ELR (cell line): Measurements from ENCODE around the gene PPFIA2.

Experiments
- DNase-seq: peaks from one replicate; pipeline ENCODE4 v3.0.0-alpha.2; 2015; ENCODE audit warnings: low read depth

PPFIA2 gene

GRCh38 chr12:81441629-81442028 lies 317.5 kb downstream of the PPFIA2 start:
- no peak for DNase-seq

GRCh38 chr12:81440001-81440400 lies 319.1 kb downstream of the PPFIA2 start:
- DNase-seq, result no peak

- DNase-seq, result no peak
These were observed 319.8 kb downstream of the PPFIA2 start for GRCh38 chr12:81439344-81439743.

GRCh38 chr12:81417056-81417455 lies 342.1 kb downstream of the PPFIA2 start:
- DNase-seq, result no peak

- DNase-seq, result no peak
These were observed 342.6 kb downstream of the PPFIA2 start for GRCh38 chr12:81416571-81416970.

GRCh38 chr12:81414441-81414840 lies 344.7 kb downstream of the PPFIA2 start:
- DNase-seq, result no peak

GRCh38 chr12:81412940-81413339 lies 346.2 kb downstream of the PPFIA2 start:
- no peak for DNase-seq

GRCh38 chr12:81403348-81403747 lies 355.8 kb downstream of the PPFIA2 start:
- no peak for DNase-seq

- no peak for DNase-seq
These were observed 357.9 kb downstream of the PPFIA2 start for GRCh38 chr12:81401241-81401640.

- DNase-seq, result no peak
These were observed 359.1 kb downstream of the PPFIA2 start for GRCh38 chr12:81400024-81400423.

- DNase-seq, result no peak
These were observed 363.7 kb downstream of the PPFIA2 start for GRCh38 chr12:81395431-81395830.

- DNase-seq, result no peak
These were observed 369.5 kb downstream of the PPFIA2 start for GRCh38 chr12:81389550-81390099.

GRCh38 chr12:81386101-81386500 lies 373.0 kb downstream of the PPFIA2 start:
- no peak for DNase-seq

GRCh38 chr12:81381951-81382350 lies 377.2 kb downstream of the PPFIA2 start:
- no peak for DNase-seq

GRCh38 chr12:81378601-81379285 lies 380.4 kb downstream of the PPFIA2 start:
- DNase-seq, result no peak

GRCh38 chr12:81377771-81378170 lies 381.4 kb downstream of the PPFIA2 start:
- no peak for DNase-seq

- no peak for DNase-seq
These were observed 383.2 kb downstream of the PPFIA2 start for GRCh38 chr12:81375969-81376368.

- DNase-seq, result no peak
These were observed 388.7 kb downstream of the PPFIA2 start for GRCh38 chr12:81370456-81370855.

- no peak for DNase-seq
These were observed 390.0 kb downstream of the PPFIA2 start for GRCh38 chr12:81369175-81369574.

GRCh38 chr12:81365284-81365683 lies 393.9 kb downstream of the PPFIA2 start:
- no peak for DNase-seq

GRCh38 chr12:81360916-81361315 lies 398.2 kb downstream of the PPFIA2 start:
- DNase-seq, result no peak

- no peak for DNase-seq
These were observed 399.4 kb downstream of the PPFIA2 start for GRCh38 chr12:81359736-81360135.

GRCh38 chr12:81354327-81354932 lies 404.7 kb downstream of the PPFIA2 start:
- DNase-seq, result no peak

- DNase-seq, result no peak
These were observed 408.8 kb downstream of the PPFIA2 start for GRCh38 chr12:81350309-81350708.
